Fibroblast of pulmonary artery (primary cell): ENCODE data around the gene RBM33.

Source experiments
- DNase-seq: peaks from one replicate; pipeline ENCODE4 v3.0.0-alpha.2; 2010; ENCODE audit warnings: low read depth
- H3K4me3 ChIP-seq: replicated peaks from 2 replicates; pipeline ENCODE4 v1.5.1; 2011; ENCODE audit warnings: low read depth, mild to moderate bottlenecking, control low read depth, low read length, moderate library complexity
- TF ChIP-seq, protein P1 (sequence below): IDR thresholded peaks from 2 replicates; pipeline ENCODE4 v1.5.1; 2011; ENCODE audit warnings: mild to moderate bottlenecking, control low read depth, low read length, inconsistent platforms; ENCODE audit errors: missing control alignments

RBM33 gene

DNA sequence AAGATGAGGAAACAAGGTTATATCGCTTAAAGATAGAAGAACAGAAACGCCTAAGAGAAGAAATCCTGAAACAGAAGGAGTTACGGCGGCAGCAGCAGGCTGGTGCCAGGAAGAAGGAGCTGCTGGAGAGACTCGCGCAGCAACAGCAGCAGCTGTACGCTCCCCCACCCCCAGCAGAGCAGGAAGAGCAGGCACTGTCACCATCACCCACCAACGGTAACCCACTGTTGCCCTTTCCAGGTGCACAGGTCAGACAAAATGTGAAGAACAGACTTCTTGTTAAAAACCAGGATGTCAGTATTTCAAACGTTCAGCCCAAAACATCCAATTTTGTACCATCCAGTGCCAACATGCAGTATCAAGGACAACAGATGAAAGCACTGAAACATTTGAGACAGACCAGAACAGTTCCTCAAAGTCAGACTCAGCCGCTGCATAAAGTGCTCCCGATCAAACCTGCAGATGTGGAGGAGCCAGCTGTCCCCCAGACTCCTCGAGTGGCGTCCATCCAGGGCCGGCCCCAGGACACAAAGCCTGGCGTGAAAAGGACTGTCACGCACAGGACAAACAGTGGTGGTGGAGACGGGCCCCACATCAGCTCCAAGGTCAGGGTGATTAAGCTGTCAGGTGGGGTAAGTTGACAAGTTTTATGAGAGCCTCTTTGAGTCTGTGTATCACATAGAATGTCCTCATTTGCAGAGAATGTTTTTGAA is 100.7 kb downstream of the RBM33 start:
- no peak for DNase-seq
- TF ChIP-seq, protein P1, sequence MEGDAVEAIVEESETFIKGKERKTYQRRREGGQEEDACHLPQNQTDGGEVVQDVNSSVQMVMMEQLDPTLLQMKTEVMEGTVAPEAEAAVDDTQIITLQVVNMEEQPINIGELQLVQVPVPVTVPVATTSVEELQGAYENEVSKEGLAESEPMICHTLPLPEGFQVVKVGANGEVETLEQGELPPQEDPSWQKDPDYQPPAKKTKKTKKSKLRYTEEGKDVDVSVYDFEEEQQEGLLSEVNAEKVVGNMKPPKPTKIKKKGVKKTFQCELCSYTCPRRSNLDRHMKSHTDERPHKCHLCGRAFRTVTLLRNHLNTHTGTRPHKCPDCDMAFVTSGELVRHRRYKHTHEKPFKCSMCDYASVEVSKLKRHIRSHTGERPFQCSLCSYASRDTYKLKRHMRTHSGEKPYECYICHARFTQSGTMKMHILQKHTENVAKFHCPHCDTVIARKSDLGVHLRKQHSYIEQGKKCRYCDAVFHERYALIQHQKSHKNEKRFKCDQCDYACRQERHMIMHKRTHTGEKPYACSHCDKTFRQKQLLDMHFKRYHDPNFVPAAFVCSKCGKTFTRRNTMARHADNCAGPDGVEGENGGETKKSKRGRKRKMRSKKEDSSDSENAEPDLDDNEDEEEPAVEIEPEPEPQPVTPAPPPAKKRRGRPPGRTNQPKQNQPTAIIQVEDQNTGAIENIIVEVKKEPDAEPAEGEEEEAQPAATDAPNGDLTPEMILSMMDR, result no peak

GRCh38 chr7:155745737-155746136 is 101.3 kb downstream of the RBM33 start:
- no peak for DNase-seq
- no peak overlapping the region for H3K4me3 ChIP-seq
- TF ChIP-seq, protein P1, result no peak

More for the DNA sequence above, 100.7 kb downstream of the RBM33 start:
- no peak overlapping the region for H3K4me3 ChIP-seq

- H3K4me3 ChIP-seq, result no peak overlapping the region
- no peak for DNase-seq
- TF ChIP-seq, protein P1, result no peak
These were observed 101.7 kb downstream of the RBM33 start for GRCh38 chr7:155746188-155746587.

- DNase-seq, result no peak
- TF ChIP-seq, protein P1, result no peak
- H3K4me3 ChIP-seq, result no peak overlapping the region
These were observed 102.7 kb downstream of the RBM33 start for GRCh38 chr7:155747209-155747608.

GRCh38 chr7:155749578-155749977 is 105.1 kb downstream of the RBM33 start:
- no peak overlapping the region for H3K4me3 ChIP-seq
- TF ChIP-seq, protein P1, result no peak
- DNase-seq, result no peak

DNA sequence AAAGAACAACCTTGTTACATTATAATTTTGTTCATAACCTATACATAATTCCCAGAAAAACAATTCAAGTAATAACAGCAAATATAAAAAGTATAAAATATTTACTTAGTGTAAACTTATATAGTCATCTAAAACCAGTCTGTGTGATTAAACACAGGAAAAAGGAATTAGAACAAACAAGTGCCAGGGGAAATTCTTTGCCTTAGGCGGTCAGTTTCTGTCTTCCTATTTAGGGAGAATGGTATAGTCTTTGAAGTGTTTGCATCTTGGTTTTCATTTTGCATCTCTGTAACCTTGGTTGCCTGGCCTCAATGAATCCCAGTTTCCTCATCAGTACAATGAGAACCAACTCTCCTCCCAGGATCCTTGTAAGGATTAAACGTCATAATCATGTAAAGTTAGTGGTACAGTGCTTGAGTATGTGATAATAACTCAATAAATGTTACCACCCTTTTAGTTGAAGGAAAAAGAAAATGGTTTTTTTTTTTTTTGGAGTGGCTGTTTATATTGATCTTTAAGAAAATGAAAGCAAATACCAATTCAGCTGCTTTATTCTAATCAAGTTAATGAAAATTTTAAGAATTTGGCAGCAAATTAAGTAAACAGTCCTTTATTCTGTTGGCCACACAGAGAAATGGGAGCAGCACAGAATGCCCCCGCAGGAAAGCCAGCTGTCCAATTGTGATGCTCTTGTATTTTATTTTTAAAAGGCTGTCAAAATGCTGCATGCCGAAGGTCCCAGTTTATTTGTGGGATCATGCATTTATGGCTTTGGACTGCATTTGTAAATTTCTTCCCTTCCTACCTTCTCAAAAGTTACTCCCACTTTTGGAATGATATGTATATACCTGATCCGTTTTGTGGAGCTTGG is 106.0 kb downstream of the RBM33 start:
- no peak overlapping the region for H3K4me3 ChIP-seq
- DNase-seq, result no peak
- TF ChIP-seq, protein P1, result no peak
